KMS-11 (cell line): Measurements from ENCODE around the gene GPSM3.
A peak's percentile ranks its signal among the peaks of the same experiment; 100 is the strongest.

Experiments used
- H2AFZ ChIP-seq: fragments of 200-600 bp; sonication (generic); 2 replicates; pipeline ENCODE4 v1.6.1; 2016; ENCODE audit warnings: antibody characterized with exemption, mixed run types, low read depth
- H3K27ac ChIP-seq: fragments of 200-600 bp; sonication (generic); 2 replicates; pipeline ENCODE4 v1.6.1; 2016; ENCODE audit warnings: mild to moderate bottlenecking, mixed run types
- H3K27me3 ChIP-seq: fragments of 200-600 bp; sonication (generic); 2 replicates; pipeline ENCODE4 v1.6.1; 2017; ENCODE audit warnings: mild to moderate bottlenecking, low read depth, mixed run types, moderate library complexity; ENCODE audit not compliant: insufficient read depth
- H3K36me3 ChIP-seq: fragments of 200-600 bp; sonication (generic); 2 replicates; pipeline ENCODE4 v1.6.1; 2017; ENCODE audit warnings: mild to moderate bottlenecking, mixed run types; ENCODE audit not compliant: insufficient read depth
- H3K4me1 ChIP-seq: fragments of 200-600 bp; sonication (generic); 2 replicates; pipeline ENCODE4 v1.6.1; 2016; ENCODE audit warnings: mild to moderate bottlenecking, low read depth, mixed run types; ENCODE audit not compliant: poor library complexity, severe bottlenecking
- H3K4me2 ChIP-seq: fragments of 200-600 bp; sonication (generic); 2 replicates; pipeline ENCODE4 v1.7.0; 2016; ENCODE audit warnings: mild to moderate bottlenecking, mixed run types
- H3K4me3 ChIP-seq: fragments of 200-600 bp; sonication (generic); IDR thresholded peaks from 2 replicates; pipeline ENCODE4 v1.6.1; 2017; ENCODE audit warnings: low read depth, low read length, mixed read lengths; ENCODE audit not compliant: insufficient read depth
- H3K79me2 ChIP-seq: fragments of 200-600 bp; sonication (generic); 2 replicates; pipeline ENCODE4 v1.6.1; 2016; ENCODE audit warnings: low read depth, mixed run types; ENCODE audit not compliant: insufficient read depth
- H3K9ac ChIP-seq: fragments of 200-600 bp; sonication (generic); 2 replicates; pipeline ENCODE4 v1.6.1; 2016; ENCODE audit warnings: mild to moderate bottlenecking, mixed run types
- H4K20me1 ChIP-seq: fragments of 200-600 bp; sonication (generic); 2 replicates; pipeline ENCODE4 v1.6.1; 2016; ENCODE audit warnings: mild to moderate bottlenecking, mixed run types; ENCODE audit not compliant: insufficient read depth
- CTCF ChIP-seq: fragments of 200-600 bp; sonication (generic); conservative IDR thresholded peaks from 2 replicates; pipeline ENCODE4 v1.6.1; 2017; ENCODE audit warnings: low read depth, mild to moderate bottlenecking, antibody characterized with exemption, low read length, moderate library complexity, mixed read lengths

The GPSM3 gene

GRCh38 chr6:32192608-32193039, at the start of gene GPSM3:
Gene GPSM3 (minus strand): TSS chr6:32192643. CDS start chr6:32192513, 130 bp downstream.
- H3K79me2 ChIP-seq, result peaks cover 11% of the 10 kb centered on the region

GRCh38 chr6:32240686-32241085, 48.2 kb upstream of the GPSM3 start:
- no peak overlapping the region for H2AFZ ChIP-seq
- H3K4me1 ChIP-seq, result peaks cover 13% of the 10 kb centered on the region
- no peak overlapping the region for H3K9ac ChIP-seq
- H4K20me1 ChIP-seq, result no peaks in the 10 kb centered on the region
- no peak overlapping the region for H3K4me3 ChIP-seq
- H3K27me3 ChIP-seq, result no peaks in the 10 kb centered on the region
- no peaks in the 10 kb centered on the region for H3K79me2 ChIP-seq
- TF ChIP-seq CTCF, result no peak
- no peak overlapping the region for H3K4me2 ChIP-seq
- H3K27ac ChIP-seq, result no peak overlapping the region
- no peaks in the 10 kb centered on the region for H3K36me3 ChIP-seq

More at GRCh38 chr6:32192608-32193039, at the start of gene GPSM3:
- Histone ChIP-seq H3K36me3 (no peaks in the 10 kb centered on the region), H3K4me2 (peak within 1 kb of the TSS; percentile 71), H2AFZ (peak within 1 kb of the TSS; percentile 47; the same call in 1 of the 2 replicates), H3K4me1 (peaks cover 66% of the 10 kb centered on the region), H3K4me3 (no peak within 1 kb of the TSS), H3K9ac (peak within 1 kb of the TSS; percentile 18; the same call in 1 of the 2 replicates), H4K20me1 (no peaks in the 10 kb centered on the region), H3K27me3 (no peaks in the 10 kb centered on the region), H3K27ac (no peak within 1 kb of the TSS)
- no peak for TF ChIP-seq CTCF

GRCh38 chr6:32239462-32239861, 47.0 kb upstream of the GPSM3 start:
- TF ChIP-seq CTCF, result no peak
- H3K27me3 ChIP-seq, result no peaks in the 10 kb centered on the region
- no peak overlapping the region for H3K27ac ChIP-seq
- H2AFZ ChIP-seq, result no peak overlapping the region
- no peak overlapping the region for H3K4me3 ChIP-seq
- no peaks in the 10 kb centered on the region for H3K36me3 ChIP-seq
- no peak overlapping the region for H3K4me2 ChIP-seq
- no peak overlapping the region for H3K9ac ChIP-seq
- H3K4me1 ChIP-seq, result peaks cover 7% of the 10 kb centered on the region
- no peaks in the 10 kb centered on the region for H4K20me1 ChIP-seq
- H3K79me2 ChIP-seq, result no peaks in the 10 kb centered on the region

- Histone ChIP-seq H3K4me3 (no peak overlapping the region), H3K9ac (no peak overlapping the region), H4K20me1 (no peaks in the 10 kb centered on the region), H3K4me2 (no peak overlapping the region), H3K27me3 (no peaks in the 10 kb centered on the region), H3K27ac (no peak overlapping the region), H3K4me1 (no peaks in the 10 kb centered on the region), H2AFZ (no peak overlapping the region), H3K79me2 (no peaks in the 10 kb centered on the region), H3K36me3 (no peaks in the 10 kb centered on the region)
- no peak for TF ChIP-seq CTCF
Observed at GRCh38 chr6:32234934-32235333, 42.5 kb upstream of the GPSM3 start.

- no peaks in the 10 kb centered on the region for H4K20me1 ChIP-seq
- no peak overlapping the region for H3K4me3 ChIP-seq
- no peak overlapping the region for H3K27ac ChIP-seq
- no peak overlapping the region for H2AFZ ChIP-seq
- TF ChIP-seq CTCF, result no peak
- no peaks in the 10 kb centered on the region for H3K27me3 ChIP-seq
- H3K9ac ChIP-seq, result no peak overlapping the region
- H3K79me2 ChIP-seq, result no peaks in the 10 kb centered on the region
- no peaks in the 10 kb centered on the region for H3K4me1 ChIP-seq
- no peak overlapping the region for H3K4me2 ChIP-seq
- H3K36me3 ChIP-seq, result no peaks in the 10 kb centered on the region
Observed at GRCh38 chr6:32226434-32226833, 34.0 kb upstream of the GPSM3 start.
